Measurements from ENCODE around the gene FOXE3. TPM values are rescaled to one million over a fixed set of nuclear protein-coding genes. Genes with fewer than 3 reads are reported as not detected.

Gene FOXE3
- total RNA-seq, 1 donor from 2014 or later, result not detected

DNA sequence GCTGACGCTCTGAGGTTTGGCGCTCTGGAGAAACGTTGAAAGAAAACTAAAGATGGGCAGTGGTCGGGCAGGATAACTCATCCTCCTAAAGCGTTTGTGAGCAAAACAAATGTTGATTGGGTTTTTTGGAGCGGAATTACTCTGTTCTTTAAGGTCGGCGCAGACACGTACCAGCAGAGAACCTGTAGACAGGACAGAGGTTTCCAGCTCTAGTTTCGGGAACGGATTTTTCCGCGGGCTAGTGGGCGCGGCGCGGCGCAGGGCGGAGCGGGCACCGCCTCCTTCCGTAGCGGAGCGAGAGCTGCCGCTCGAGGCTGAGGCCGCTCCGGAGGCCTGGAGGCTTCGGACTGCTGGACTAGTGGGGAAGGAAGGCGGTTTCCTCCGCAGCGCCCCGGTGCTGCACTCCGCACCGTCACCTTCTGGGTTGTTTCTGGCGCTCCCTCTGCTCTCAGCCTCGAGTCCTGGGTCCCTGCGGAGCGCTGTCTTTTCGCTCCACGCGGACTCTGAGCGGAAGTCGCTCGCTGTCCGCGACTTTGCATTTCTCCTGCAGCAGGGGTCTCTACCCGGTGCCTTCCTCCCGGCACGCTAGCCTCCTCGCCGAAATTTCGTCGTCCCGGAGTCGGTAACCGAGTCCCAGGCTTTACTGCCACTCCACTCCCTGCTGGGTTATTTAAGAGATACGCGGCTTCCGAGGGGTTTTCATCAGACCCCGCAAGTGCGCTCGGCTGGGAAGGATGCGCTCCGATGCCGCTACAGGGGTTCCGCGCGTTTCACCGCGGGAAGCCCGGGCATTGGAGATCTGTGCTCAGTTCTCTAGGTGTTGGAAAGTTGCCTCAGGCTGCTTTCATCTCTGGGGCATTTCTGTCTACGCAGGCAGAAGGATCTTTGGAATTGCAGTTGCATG, 28.7 kb downstream of the FOXE3 start:
- intact Hi-C loops (cut with DNase I), result loop anchor here (10.0 kb wide), 1 partner anchor 260 kb away; no protein-coding TSS in a partner anchor
- ATAC-seq (peak; percentile 61 to 78), DNase-seq (peak; percentile 51)
- Histone ChIP-seq H3K9me3 (no peaks in the 10 kb centered on the region), H3K4me3 (peak overlapping the region; percentile 35), H3K4me1 (peaks cover 13% of the 10 kb centered on the region), H3K36me3 (no peaks in the 10 kb centered on the region), H3K27me3 (ENCODE audit: low read depth) (peaks cover 93% of the 10 kb centered on the region), H3K27ac (no peak overlapping the region)
- TF ChIP-seq, protein P1, sequence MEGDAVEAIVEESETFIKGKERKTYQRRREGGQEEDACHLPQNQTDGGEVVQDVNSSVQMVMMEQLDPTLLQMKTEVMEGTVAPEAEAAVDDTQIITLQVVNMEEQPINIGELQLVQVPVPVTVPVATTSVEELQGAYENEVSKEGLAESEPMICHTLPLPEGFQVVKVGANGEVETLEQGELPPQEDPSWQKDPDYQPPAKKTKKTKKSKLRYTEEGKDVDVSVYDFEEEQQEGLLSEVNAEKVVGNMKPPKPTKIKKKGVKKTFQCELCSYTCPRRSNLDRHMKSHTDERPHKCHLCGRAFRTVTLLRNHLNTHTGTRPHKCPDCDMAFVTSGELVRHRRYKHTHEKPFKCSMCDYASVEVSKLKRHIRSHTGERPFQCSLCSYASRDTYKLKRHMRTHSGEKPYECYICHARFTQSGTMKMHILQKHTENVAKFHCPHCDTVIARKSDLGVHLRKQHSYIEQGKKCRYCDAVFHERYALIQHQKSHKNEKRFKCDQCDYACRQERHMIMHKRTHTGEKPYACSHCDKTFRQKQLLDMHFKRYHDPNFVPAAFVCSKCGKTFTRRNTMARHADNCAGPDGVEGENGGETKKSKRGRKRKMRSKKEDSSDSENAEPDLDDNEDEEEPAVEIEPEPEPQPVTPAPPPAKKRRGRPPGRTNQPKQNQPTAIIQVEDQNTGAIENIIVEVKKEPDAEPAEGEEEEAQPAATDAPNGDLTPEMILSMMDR (IDR thresholded peaks at IDR 0.05), result no peak

DNA sequence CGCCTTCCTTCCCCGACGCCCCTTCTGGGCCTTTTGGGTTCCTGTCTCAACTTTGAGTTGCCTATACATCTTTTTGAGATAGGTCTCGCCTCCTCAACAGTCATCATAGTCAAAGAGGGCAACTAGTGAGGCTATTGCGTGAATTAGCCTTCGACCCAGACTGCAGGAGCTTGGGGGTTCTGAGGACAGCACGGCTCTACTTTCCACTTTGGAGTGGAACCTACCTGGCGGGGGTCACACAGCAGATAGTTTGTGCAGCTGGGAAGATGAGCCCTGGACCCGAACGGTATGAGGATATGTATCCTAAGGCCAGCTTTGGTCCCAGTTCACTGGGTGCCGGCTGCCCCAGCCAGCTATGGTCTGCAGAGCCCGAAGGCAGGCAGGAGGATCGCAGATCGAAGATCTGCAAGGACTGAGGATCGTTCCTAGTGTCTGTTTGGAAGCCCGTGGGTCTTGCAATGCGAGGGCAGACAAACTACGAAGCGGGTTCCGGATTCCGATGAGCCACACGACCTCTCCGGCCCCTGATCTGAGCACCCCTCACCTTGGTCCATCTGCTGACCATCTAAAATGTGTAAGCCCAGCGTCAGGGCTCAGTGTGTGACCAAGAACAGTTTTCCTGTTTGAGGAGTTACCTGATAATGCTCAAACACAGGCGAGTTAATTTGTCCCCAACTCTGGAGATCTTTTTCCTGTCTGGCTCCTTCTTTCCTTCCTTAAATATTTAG, 29.9 kb downstream of the FOXE3 start:
- ATAC-seq, result no peak
- intact Hi-C loops (cut with DNase I), result loop anchor here (10.0 kb wide), 1 partner anchor 259 kb away; no protein-coding TSS in a partner anchor
- Histone ChIP-seq H3K27me3 (ENCODE audit: low read depth) (peaks cover 92% of the 10 kb centered on the region), H3K4me3 (no peak overlapping the region), H3K36me3 (no peaks in the 10 kb centered on the region), H3K4me1 (peaks cover 13% of the 10 kb centered on the region), H3K27ac (no peak overlapping the region), H3K9me3 (no peaks in the 10 kb centered on the region)
- TF ChIP-seq, protein P1 (IDR thresholded peaks at IDR 0.05), result no peak
- DNase-seq, result no peak

DNA sequence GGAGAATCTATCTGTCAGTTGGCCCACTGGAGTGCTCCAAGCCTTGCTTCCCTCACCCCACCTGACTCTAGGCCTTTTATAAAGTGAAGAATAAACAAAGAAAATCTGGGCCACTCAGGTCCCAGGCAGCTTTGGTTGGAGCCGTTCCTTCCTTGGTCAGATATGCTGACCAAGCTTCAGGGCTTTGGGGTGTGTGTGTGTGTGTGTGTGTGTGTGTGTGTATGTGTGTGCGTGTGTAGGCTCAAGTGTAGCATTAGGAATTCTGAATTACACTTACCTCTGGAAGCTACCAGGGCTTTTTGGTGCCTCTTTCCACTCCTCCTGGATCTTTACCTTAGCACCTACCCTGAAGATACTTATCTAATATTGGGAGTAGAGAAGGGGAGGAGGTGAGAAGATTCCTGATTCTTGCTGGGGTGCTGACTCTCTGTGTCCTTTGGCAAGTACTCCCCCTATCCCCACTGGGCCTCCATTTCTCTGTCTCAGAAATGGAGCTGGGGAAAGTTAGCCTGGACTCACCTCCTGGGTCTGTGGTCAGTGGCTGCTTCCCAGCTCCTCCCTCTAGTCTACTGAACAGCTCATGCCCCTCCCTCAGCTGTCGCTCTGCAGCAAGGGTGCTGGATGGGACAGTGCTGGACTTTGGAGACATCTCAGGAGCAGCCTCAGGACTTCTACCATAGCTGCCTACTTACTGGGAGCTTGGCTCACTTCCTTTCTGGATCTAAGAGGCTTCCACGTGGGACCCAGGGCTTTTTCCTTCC, 32.6 kb downstream of the FOXE3 start:
- TF ChIP-seq, protein P1 (IDR thresholded peaks at IDR 0.05), result no peak
- DNase-seq (no peak), ATAC-seq (no peak)
- peaks cover 13% of the 10 kb centered on the region for H3K4me1 ChIP-seq
- H3K27me3 ChIP-seq (ENCODE audit: low read depth), result peaks cover 83% of the 10 kb centered on the region
- no peak overlapping the region for H3K27ac ChIP-seq
- intact Hi-C loops (cut with DNase I), result loop anchor here (10.0 kb wide), 1 partner anchor 256 kb away; no protein-coding TSS in a partner anchor
- no peak overlapping the region for H3K4me3 ChIP-seq
- no peaks in the 10 kb centered on the region for H3K36me3 ChIP-seq
- no peaks in the 10 kb centered on the region for H3K9me3 ChIP-seq

DNA sequence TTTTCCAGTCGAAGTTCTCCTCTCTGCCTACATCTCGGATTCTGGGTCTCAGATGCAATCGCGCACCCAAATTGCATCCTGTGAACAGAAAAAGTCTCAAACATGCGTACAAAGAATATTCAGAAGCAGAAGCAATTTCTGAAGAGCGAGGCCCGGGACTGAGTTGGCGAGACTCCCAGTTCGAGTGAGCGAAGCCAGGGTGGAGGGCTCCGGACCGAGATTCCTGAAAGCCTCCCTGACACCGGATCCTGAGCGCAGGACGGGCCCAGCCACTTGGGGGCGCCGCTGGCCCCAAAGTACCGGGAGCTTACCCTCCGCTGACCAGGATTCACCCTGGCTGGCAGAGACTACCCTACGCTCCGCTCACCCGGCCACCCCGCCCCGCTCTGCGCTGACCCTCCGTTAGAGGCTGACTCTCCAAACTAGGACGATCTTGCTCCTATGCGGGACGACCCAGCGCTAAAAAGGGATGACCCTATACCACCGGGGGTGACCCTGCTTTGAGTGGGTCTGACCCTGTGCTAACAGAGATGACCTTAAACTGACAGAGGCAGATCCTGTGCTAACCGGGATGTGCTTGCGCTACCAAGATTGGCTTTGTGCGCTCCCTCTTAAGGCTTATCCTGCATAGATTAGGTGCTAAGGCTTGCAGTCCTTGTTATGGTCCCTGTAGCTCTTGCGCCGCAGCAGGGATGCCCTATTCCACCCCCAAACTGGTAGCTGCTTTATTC, 33.9 kb downstream of the FOXE3 start:
- H3K27me3 ChIP-seq (ENCODE audit: low read depth), result peaks cover 69% of the 10 kb centered on the region
- peak; percentile 85 to 89 for ATAC-seq
- no peaks in the 10 kb centered on the region for H3K36me3 ChIP-seq
- peaks cover 5% of the 10 kb centered on the region for H3K4me1 ChIP-seq
- H3K27ac ChIP-seq, result no peak overlapping the region
- intact Hi-C loops (cut with DNase I), result loop anchor here (10.0 kb wide), 1 partner anchor 255 kb away; no protein-coding TSS in a partner anchor
- DNase-seq, result peak; percentile 67
- no peaks in the 10 kb centered on the region for H3K9me3 ChIP-seq
- TF ChIP-seq, protein P1 (IDR thresholded peaks at IDR 0.05), result peak; percentile 57
- no peak overlapping the region for H3K4me3 ChIP-seq

Data from lower lobe of right lung (tissue), 2 donors.